ENCODE results near the gene UBE2Z.
A peak's percentile ranks its signal among the peaks of the same experiment; 100 is the strongest.

UBE2Z gene

GRCh38 chr17:48893646-48894508, 14.3 kb upstream of the UBE2Z start:
- DNase-seq = no peak
- no peak for TF ChIP-seq CTCF (IDR thresholded peaks at IDR 0.05; ENCODE audit: low read depth, low read length)
- peak overlapping the region; percentile 54; the same call in 1 of the 2 replicates for H3K27ac ChIP-seq
- no peaks in the 10 kb centered on the region for H3K9me3 ChIP-seq (ENCODE audit: severe bottlenecking)
- no peaks in the 10 kb centered on the region for H3K27me3 ChIP-seq (ENCODE audit: insufficient read depth, low read depth, severe bottlenecking)
- H3K36me3 ChIP-seq = peaks cover 11% of the 10 kb centered on the region
- peak overlapping the region; percentile 79 for H3K4me3 ChIP-seq (ENCODE audit: low read depth, low read length)

- TF ChIP-seq CTCF (IDR thresholded peaks at IDR 0.05; ENCODE audit: low read depth, low read length) = no peak
- Histone ChIP-seq H3K27me3 (ENCODE audit: insufficient read depth, low read depth, severe bottlenecking) (no peaks in the 10 kb centered on the region), H3K36me3 (peaks cover 11% of the 10 kb centered on the region), H3K4me3 (ENCODE audit: low read depth, low read length) (no peak overlapping the region), H3K9me3 (ENCODE audit: severe bottlenecking) (no peaks in the 10 kb centered on the region), H3K27ac (no peak overlapping the region)
- no peak for DNase-seq
Observed at GRCh38 chr17:48894886-48895285, 13.3 kb upstream of the UBE2Z start.

GRCh38 chr17:48901241-48901640, 7.0 kb upstream of the UBE2Z start:
- H3K27me3 ChIP-seq (ENCODE audit: insufficient read depth, low read depth, severe bottlenecking) = no peaks in the 10 kb centered on the region
- no peak overlapping the region for H3K4me3 ChIP-seq (ENCODE audit: low read depth, low read length)
- TF ChIP-seq CTCF (IDR thresholded peaks at IDR 0.05; ENCODE audit: low read depth, low read length) = no peak
- no peaks in the 10 kb centered on the region for H3K9me3 ChIP-seq (ENCODE audit: severe bottlenecking)
- no peaks in the 10 kb centered on the region; the same call in 1 of the 2 replicates for H3K36me3 ChIP-seq
- peak; percentile 60 for DNase-seq
- no peak overlapping the region for H3K27ac ChIP-seq

GRCh38 chr17:48903401-48903800, 4.8 kb upstream of the UBE2Z start:
- Histone ChIP-seq H3K27ac (no peak overlapping the region), H3K27me3 (ENCODE audit: insufficient read depth, low read depth, severe bottlenecking) (no peaks in the 10 kb centered on the region), H3K4me3 (ENCODE audit: low read depth, low read length) (no peak overlapping the region), H3K36me3 (no peaks in the 10 kb centered on the region), H3K9me3 (ENCODE audit: severe bottlenecking) (no peaks in the 10 kb centered on the region)
- no peak for TF ChIP-seq CTCF (IDR thresholded peaks at IDR 0.05; ENCODE audit: low read depth, low read length)
- no peak for DNase-seq

GRCh38 chr17:48904428-48904827, 3.8 kb upstream of the UBE2Z start:
- H3K36me3 ChIP-seq = no peaks in the 10 kb centered on the region
- no peaks in the 10 kb centered on the region for H3K27me3 ChIP-seq (ENCODE audit: insufficient read depth, low read depth, severe bottlenecking)
- H3K27ac ChIP-seq = no peak overlapping the region
- no peaks in the 10 kb centered on the region for H3K9me3 ChIP-seq (ENCODE audit: severe bottlenecking)
- no peak overlapping the region for H3K4me3 ChIP-seq (ENCODE audit: low read depth, low read length)
- TF ChIP-seq CTCF (IDR thresholded peaks at IDR 0.05; ENCODE audit: low read depth, low read length) = no peak
- no peak for DNase-seq
